Heart left ventricle (tissue), 16 donors: ENCODE measurements around the gene UBD. TPM values are rescaled to one million over a fixed set of nuclear protein-coding genes. Genes with fewer than 3 reads are reported as not detected.

Experiments used
- ATAC-seq, 4 donors: fragments of 200-7000 bp; cut with Tn5 transposase; one replicate each; pipeline ENCODE4 v1.9.1; 2020 to 2022; ENCODE audit warnings: moderate library complexity in 4 of 4, mild to moderate bottlenecking in 3 of 4, moderate number of reproducible peaks in 1 of 4
- DNase-seq, 5 donors: peaks; one replicate each; pipeline ENCODE4 v3.0.0-alpha.2; 2020
- H3K27ac ChIP-seq, 12 donors: fragments of 200-600 bp; sonication (generic) in 4 of 12; one replicate each; pipeline versions ENCODE4 v1.5.0 to v1.8.0; 2016 to 2022; ENCODE audit warnings: mild to moderate bottlenecking in 2 of 12
- H3K27me3 ChIP-seq, 9 donors: fragments of 200-600 bp; sonication (generic) in 2 of 9; one replicate each; pipeline versions ENCODE4 v1.5.1 to v1.8.0; 2016 to 2022; ENCODE audit warnings: mild to moderate bottlenecking in 3 of 9
- H3K36me3 ChIP-seq, 9 donors: fragments of 200-600 bp; sonication (generic) in 2 of 9; one replicate each; pipeline versions ENCODE4 v1.5.0 to v1.8.0; 2018 to 2022; ENCODE audit warnings: mild to moderate bottlenecking in 2 of 9
- H3K4me1 ChIP-seq, 12 donors: fragments of 200-600 bp; sonication (generic) in 4 of 12; one replicate each; pipeline versions ENCODE4 v1.5.0 to v1.8.0; 2016 to 2022; ENCODE audit warnings: mild to moderate bottlenecking in 3 of 12
- H3K4me3 ChIP-seq, 12 donors: fragments of 200-600 bp; sonication (generic) in 4 of 12; one replicate each; pipeline versions ENCODE4 v1.5.0 to v1.8.0; 2017 to 2022; ENCODE audit warnings: mild to moderate bottlenecking in 9 of 12, moderate library complexity in 4 of 12
- H3K9me3 ChIP-seq, 12 donors: fragments of 200-600 bp; sonication (generic) in 4 of 12; one replicate each; pipeline versions ENCODE4 v1.5.0 to v1.8.0; 2016 to 2022; ENCODE audit warnings: mild to moderate bottlenecking in 1 of 12
- POLR2A ChIP-seq, 2 donors: fragments of 450-650 bp; IDR thresholded peaks; one replicate each; pipeline ENCODE4 v1.6.1; 2017; ENCODE audit warnings: antibody characterized with exemption in 2 of 2, mild to moderate bottlenecking in 2 of 2, moderate library complexity in 2 of 2
- WGBS, 4 donors: extraction: QIAGEN DNeasy Blood & Tissue Kit in 2 of 4; methylation state at CpG; one replicate each; pipeline versions ENCODE4 v1.1.5 to v1.1.7; 2013 to 2018; 5-methylcytosine and 5-hydroxymethylcytosine counted together
- intact Hi-C, 10 donors: fragments of 100-400 bp; cut with DNase I; formaldehyde crosslinking; loops; one replicate each; pipeline versions ENCODE4 v1.11.1 to v1.14.2; 2022
- polyA plus RNA-seq, 2 donors: library from polyadenylated mRNA; stranded (reverse); fragments of 200-250 nt; gene quantifications; one replicate each; pipeline ENCODE4 v1.2.3, GENCODE V29; 2013
- total RNA-seq, 9 donors: library from RNA; depleted of rRNA in 2 of 9; stranded (reverse); fragments of >200 nt in 2 of 9; fragmentation: NEBNext Ultra II Directional in 3 of 9; extraction: Animal tissue kit (Norgen Biotek cat#: 25700) in 3 of 9; gene quantifications; one replicate each; pipeline versions ENCODE4 v1.1.0 to v1.2.4, GENCODE V29; 2016 to 2023
- TF ChIP-seq, protein P1 (sequence below), 12 donors: fragments of 200-600 bp; sonication (generic) in 4 of 12; IDR thresholded peaks; one replicate each; pipeline versions ENCODE4 v1.5.0 to v1.8.0; 2018 to 2022; ENCODE audit warnings: antibody characterized with exemption in 12 of 12, mild to moderate bottlenecking in 5 of 12
- donor health status: ischemic (EF 13 %, LVEDD 7.1; RV severe dilation, severe dysfunction).
- donor health status: healthy with polysubstance abuse.
- donor health status: DM: no; HTN: yes; CAD: no.
- donor health status: DM: no; HTN: no; CAD: no.
- donor health status: ischemic (EF 25% LVEDD 6.9; RV normal size, moderate dysfunction).
- donor health status: ischemic (EF 25% LVEDD 5.7; RV mildly dilated, moderate dysfunction).
- donor health status: healthy.
- donor health status: DM: yes; HTN: yes; CAD: no.
- donor health status: ischemic (EF 35%, LVEDD 5.7; RV mildly dilated, moderate dysfunction).
- donor health status: nonischemic (EF 11% LVEDD 7.7; RV severe dilation, severe dysfunction).
- donor health status: DM: yes; HTN: yes; CAD: no.
- donor health status: PGD.
- donor health status: ischemic (EF 29% LVEDD 5.4; RV normal size, mild dysfunction).
- donor health status: nonischemic (EF 23%, LVEDD 6.1; RV moderate dilation, normal function).

UBD gene
- total and polyA plus RNA-seq, 11 donors = 0.21 to 61.7 (median 5.9) TPM; not detected in 7

DNA sequence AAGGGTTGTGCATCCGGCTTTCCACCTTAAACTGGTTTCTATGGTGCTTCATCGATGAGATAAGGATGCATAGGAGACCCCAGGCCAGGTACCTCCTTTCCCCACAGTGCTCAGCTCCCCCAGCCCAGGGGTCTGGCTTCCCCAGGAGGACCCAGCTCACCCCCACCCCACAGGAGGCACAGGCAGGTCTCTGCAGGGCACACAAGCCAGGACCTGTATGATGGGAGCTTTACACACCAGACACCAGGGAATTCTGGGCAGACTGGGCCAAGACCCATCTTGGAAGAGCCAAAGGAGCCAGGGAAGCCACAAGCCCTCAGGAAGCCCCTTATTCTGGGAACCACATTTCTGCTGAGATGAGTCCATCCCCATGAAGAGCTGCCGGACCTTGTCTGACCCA lies 29.6 kb downstream of the UBD start:
- Histone ChIP-seq H3K4me3 (no peak overlapping the region), H3K27me3 (peaks cover 0 to 4% (median 0%) of the 10 kb centered on the region in 9 donors), H3K36me3 (no peaks in the 10 kb centered on the region), H3K27ac (no peak overlapping the region), H3K9me3 (no peaks in the 10 kb centered on the region), H3K4me1 (no peaks in the 10 kb centered on the region)
- 81 to 91% (median 85%) methylated on average over 2 to 3 of the region's 3 CpGs for WGBS, 4 donors
- DNase-seq (no peak), ATAC-seq (no peak)
- intact Hi-C loops = no loop called here
- no peak for TF ChIP-seq POLR2A (IDR thresholded peaks at IDR 0.05)
- TF ChIP-seq, protein P1, sequence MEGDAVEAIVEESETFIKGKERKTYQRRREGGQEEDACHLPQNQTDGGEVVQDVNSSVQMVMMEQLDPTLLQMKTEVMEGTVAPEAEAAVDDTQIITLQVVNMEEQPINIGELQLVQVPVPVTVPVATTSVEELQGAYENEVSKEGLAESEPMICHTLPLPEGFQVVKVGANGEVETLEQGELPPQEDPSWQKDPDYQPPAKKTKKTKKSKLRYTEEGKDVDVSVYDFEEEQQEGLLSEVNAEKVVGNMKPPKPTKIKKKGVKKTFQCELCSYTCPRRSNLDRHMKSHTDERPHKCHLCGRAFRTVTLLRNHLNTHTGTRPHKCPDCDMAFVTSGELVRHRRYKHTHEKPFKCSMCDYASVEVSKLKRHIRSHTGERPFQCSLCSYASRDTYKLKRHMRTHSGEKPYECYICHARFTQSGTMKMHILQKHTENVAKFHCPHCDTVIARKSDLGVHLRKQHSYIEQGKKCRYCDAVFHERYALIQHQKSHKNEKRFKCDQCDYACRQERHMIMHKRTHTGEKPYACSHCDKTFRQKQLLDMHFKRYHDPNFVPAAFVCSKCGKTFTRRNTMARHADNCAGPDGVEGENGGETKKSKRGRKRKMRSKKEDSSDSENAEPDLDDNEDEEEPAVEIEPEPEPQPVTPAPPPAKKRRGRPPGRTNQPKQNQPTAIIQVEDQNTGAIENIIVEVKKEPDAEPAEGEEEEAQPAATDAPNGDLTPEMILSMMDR (IDR thresholded peaks at IDR 0.05) = no peak

DNA sequence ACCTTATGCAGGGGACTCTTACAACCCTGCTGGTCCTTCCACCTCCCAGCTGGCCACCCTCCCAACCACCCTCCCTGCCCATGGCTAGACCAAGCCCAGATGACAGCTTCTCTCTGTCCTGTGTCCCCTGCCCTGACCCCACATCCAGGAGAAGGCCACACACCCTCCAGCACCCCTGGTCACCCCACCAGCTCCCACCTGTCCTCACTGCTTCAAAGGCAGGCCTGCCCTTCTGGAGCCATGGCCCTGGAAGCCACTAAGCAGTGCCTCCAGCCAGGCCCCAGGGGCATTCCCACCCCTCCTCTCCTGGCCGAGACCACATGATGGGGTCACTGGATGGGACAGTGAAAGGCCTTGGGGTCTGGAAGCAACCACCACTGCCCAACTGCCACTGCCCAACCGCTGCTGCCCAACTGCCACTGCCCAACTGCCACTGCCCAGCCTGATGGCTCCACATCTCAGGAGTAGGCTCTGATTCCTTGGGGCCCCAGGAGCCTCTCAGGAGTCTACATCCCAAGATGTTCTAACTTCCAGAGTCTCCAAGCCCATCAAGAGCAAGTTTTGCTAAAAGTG lies 30.5 kb downstream of the UBD start:
- ATAC-seq (no peak), DNase-seq (no peak)
- TF ChIP-seq POLR2A (IDR thresholded peaks at IDR 0.05) = no peak
- TF ChIP-seq, protein P1 (IDR thresholded peaks at IDR 0.05) = no peak
- Histone ChIP-seq H3K27ac (no peak overlapping the region), H3K4me3 (no peak overlapping the region), H3K36me3 (no peaks in the 10 kb centered on the region), H3K27me3 (peaks cover 0 to 4% (median 0%) of the 10 kb centered on the region in 9 donors), H3K9me3 (no peaks in the 10 kb centered on the region), H3K4me1 (no peaks in the 10 kb centered on the region)
- intact Hi-C loops = no loop called here
- WGBS, 4 donors = 60 to 100% (median 74%) methylated on average over 1 to 2 of the region's 2 CpGs

DNA sequence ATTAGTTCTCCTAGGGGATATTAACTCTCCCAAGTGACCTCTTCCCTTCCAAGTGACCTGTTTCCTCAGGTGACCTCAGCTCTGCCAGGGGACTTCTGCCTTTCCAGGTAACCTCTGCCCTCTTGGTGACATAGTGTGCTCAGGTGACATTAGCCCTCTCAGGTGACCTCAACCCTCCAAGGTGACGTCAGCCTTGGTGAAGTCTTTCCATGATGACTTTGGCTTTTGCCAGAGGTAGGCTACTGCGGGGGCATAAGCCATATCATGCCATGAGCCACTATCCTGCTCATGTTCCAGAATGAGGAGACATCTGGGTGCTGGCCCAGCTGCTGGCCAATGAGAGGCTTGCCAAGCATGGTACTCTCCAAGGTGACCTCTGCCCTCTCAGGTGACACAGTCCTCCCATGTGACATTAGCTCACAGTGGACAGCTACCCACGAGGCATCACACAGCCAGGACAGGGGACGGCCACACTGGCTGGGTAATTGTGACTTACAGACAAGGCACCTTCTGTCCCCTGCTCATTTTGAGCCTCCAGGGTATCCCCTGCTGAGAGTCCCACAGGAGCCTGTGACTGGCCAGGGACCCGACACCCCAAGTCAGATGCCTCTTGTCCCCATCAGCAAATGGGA lies 31.1 kb downstream of the UBD start:
- ATAC-seq (no peak), DNase-seq (no peak)
- Histone ChIP-seq H3K9me3 (no peaks in the 10 kb centered on the region), H3K27me3 (peaks cover 0 to 4% (median 0%) of the 10 kb centered on the region in 9 donors), H3K4me1 (no peaks in the 10 kb centered on the region), H3K36me3 (no peaks in the 10 kb centered on the region), H3K27ac (no peak overlapping the region), H3K4me3 (no peak overlapping the region)
- TF ChIP-seq, protein P1 (IDR thresholded peaks at IDR 0.05) = no peak
- TF ChIP-seq POLR2A (IDR thresholded peaks at IDR 0.05) = no peak
- WGBS, 4 donors = 74 to 85% (median 78%) methylated on average over 5 of the region's 5 CpGs
- intact Hi-C loops = no loop called here

GRCh38 chr6:29527564-29527963 lies 32.0 kb downstream of the UBD start:
- no peak overlapping the region for H3K27ac ChIP-seq
- TF ChIP-seq POLR2A (IDR thresholded peaks at IDR 0.05) = no peak
- TF ChIP-seq, protein P1 (IDR thresholded peaks at IDR 0.05) = no peak
- no peak for DNase-seq
- H3K4me1 ChIP-seq = no peaks in the 10 kb centered on the region
- 40 to 63% (median 54%) methylated on average over 2 of the region's 2 CpGs for WGBS, 4 donors
- H3K9me3 ChIP-seq = no peaks in the 10 kb centered on the region
- H3K27me3 ChIP-seq = peaks cover 0 to 4% (median 0%) of the 10 kb centered on the region in 9 donors
- ATAC-seq = no peak
- H3K4me3 ChIP-seq = no peak overlapping the region
- intact Hi-C loops = no loop called here
- no peaks in the 10 kb centered on the region for H3K36me3 ChIP-seq
